Neuronal stem cell (in vitro differentiated cells): ENCODE data around the gene CRADD.

Experiments
- DNase-seq: peaks from one replicate; pipeline ENCODE4 v3.0.0-alpha.2; 2013; ENCODE audit warnings: low spot score
- H2AFZ ChIP-seq: one replicate; pipeline ENCODE4 v1.6.1; 2013; ENCODE audit warnings: mild to moderate bottlenecking, low read length, inconsistent platforms
- H2AK5ac ChIP-seq: 2 replicates; pipeline ENCODE4 v1.6.1; 2013; ENCODE audit warnings: low read depth, mild to moderate bottlenecking, inconsistent platforms, low read length, moderate library complexity, mixed read lengths
- H2BK120ac ChIP-seq: 2 replicates; pipeline ENCODE4 v1.6.1; 2013; ENCODE audit warnings: low read depth, mild to moderate bottlenecking, inconsistent platforms, low read length, moderate library complexity, mixed read lengths
- H2BK12ac ChIP-seq: one replicate; pipeline ENCODE4 v1.6.1; 2013; ENCODE audit warnings: low read length, inconsistent platforms
- H2BK15ac ChIP-seq: 2 replicates; pipeline ENCODE4 v1.6.1; 2013; ENCODE audit warnings: mild to moderate bottlenecking, low read length, inconsistent platforms, mixed read lengths
- H2BK5ac ChIP-seq: one replicate; pipeline ENCODE4 v1.6.1; 2013; ENCODE audit warnings: inconsistent platforms, mild to moderate bottlenecking, low read length, moderate library complexity
- H3K14ac ChIP-seq: one replicate; pipeline ENCODE4 v1.6.1; 2013; ENCODE audit warnings: low read length, inconsistent platforms
- H3K18ac ChIP-seq: 2 replicates; pipeline ENCODE4 v1.6.1; 2013; ENCODE audit warnings: low read length, inconsistent platforms
- H3K23ac ChIP-seq: 2 replicates; pipeline ENCODE4 v1.6.1; 2013; ENCODE audit warnings: low read depth, mild to moderate bottlenecking, mixed read lengths, low read length, inconsistent platforms; ENCODE audit not compliant: poor library complexity
- H3K27ac ChIP-seq: replicated peaks from 3 replicates; pipeline ENCODE4 v1.5.1; 2013; ENCODE audit warnings: low read length, inconsistent platforms
- H3K27me3 ChIP-seq, 3 experiments: 2 replicates each; pipeline ENCODE4 v1.6.1; 2013; ENCODE audit warnings: low read length in 3 of 3, mild to moderate bottlenecking in 2 of 3, inconsistent platforms in 1 of 3, low read depth in 1 of 3, mixed read lengths in 1 of 3, moderate library complexity in 1 of 3; ENCODE audit not compliant: control insufficient read depth in 3 of 3, insufficient read depth in 3 of 3
- H3K36me3 ChIP-seq, 2 donors: replicated peaks in 1 of 2; 2 replicates each; pipeline ENCODE4 v1.6.1; 2013; ENCODE audit warnings: low read length in 2 of 2; ENCODE audit not compliant: control insufficient read depth in 2 of 2, insufficient read depth in 2 of 2
- H3K4ac ChIP-seq: 2 replicates; pipeline ENCODE4 v1.6.1; 2013; ENCODE audit warnings: inconsistent platforms, mild to moderate bottlenecking, low read length, moderate library complexity
- H3K4me1 ChIP-seq, 2 donors: 1 replicate in 1 of 2; 2 replicates in 1 of 2; pipeline ENCODE4 v1.6.1; 2013; ENCODE audit warnings: low read length in 2 of 2, low read depth in 1 of 2; ENCODE audit not compliant: control insufficient read depth in 2 of 2, insufficient read depth in 1 of 2
- H3K4me2 ChIP-seq: one replicate; pipeline ENCODE4 v1.6.1; 2013; ENCODE audit warnings: mild to moderate bottlenecking, low read length, inconsistent platforms; ENCODE audit not compliant: insufficient read depth, poor library complexity, severe bottlenecking
- H3K4me3 ChIP-seq, 2 donors: 2 replicates each; pipeline ENCODE4 v1.5.1; 2013; ENCODE audit warnings: low read length in 2 of 2, mild to moderate bottlenecking in 2 of 2, inconsistent platforms in 1 of 2, moderate library complexity in 1 of 2
- H3K79me1 ChIP-seq: one replicate; pipeline ENCODE4 v1.6.1; 2013; ENCODE audit warnings: low read depth, mild to moderate bottlenecking, inconsistent platforms, low read length, moderate library complexity
- H3K9ac ChIP-seq: one replicate; pipeline ENCODE4 v1.6.1; 2013; ENCODE audit warnings: mild to moderate bottlenecking, low read depth, low read length, inconsistent platforms; ENCODE audit not compliant: poor library complexity
- H3K9me3 ChIP-seq, 2 donors: replicated peaks in 1 of 2; 2 replicates each; pipeline versions ENCODE3 to v1.6.1; 2013; ENCODE audit warnings: low read length in 2 of 2, mild to moderate bottlenecking in 2 of 2, inconsistent platforms in 1 of 2, low read depth in 1 of 2, mixed read lengths in 1 of 2, moderate library complexity in 1 of 2; ENCODE audit not compliant: control insufficient read depth in 2 of 2, insufficient read depth in 1 of 2
- H4K8ac ChIP-seq: one replicate; pipeline ENCODE4 v1.6.1; 2013; ENCODE audit warnings: low read depth, mild to moderate bottlenecking, inconsistent platforms, low read length, moderate library complexity
- H4K91ac ChIP-seq: one replicate; pipeline ENCODE4 v1.6.1; 2013; ENCODE audit warnings: low read length, low read depth, mild to moderate bottlenecking, inconsistent platforms; ENCODE audit not compliant: poor library complexity
- WGBS, 2 donors: extraction: QIAGEN DNeasy Blood & Tissue Kit; methylation state at CpG; one replicate each; pipeline ENCODE4 v1.1.7; 2013; ENCODE audit warnings: missing lambda C conversion rate in 2 of 2, mixed read lengths in 1 of 2; ENCODE audit not compliant: insufficient read length in 2 of 2, insufficient replicate concordance in 1 of 2; ENCODE audit errors: extremely low coverage in 2 of 2; 5-methylcytosine and 5-hydroxymethylcytosine counted together

Gene CRADD

GRCh38 chr12:93698307-93699092 is 21.3 kb downstream of the CRADD start:
- Histone ChIP-seq H3K4me1 (peaks cover 2 to 4% of the 10 kb centered on the region in 2 donors), H3K18ac (no peak overlapping the region), H3K36me3 (no peaks in the 10 kb centered on the region), H2BK15ac (no peak overlapping the region), H3K27ac (no peak overlapping the region), H2BK12ac (no peak overlapping the region), H4K91ac (no peak overlapping the region), H3K14ac (no peak overlapping the region), H2AK5ac (no peak overlapping the region), H3K4me2 (no peak overlapping the region), H4K8ac (no peak overlapping the region), H3K23ac (no peak overlapping the region), H3K9ac (no peak overlapping the region), H3K79me1 (no peaks in the 10 kb centered on the region), H3K4ac (no peak overlapping the region), H2AFZ (no peak overlapping the region), H3K4me3 (no peak overlapping the region), H3K27me3 (no peaks in the 10 kb centered on the region), H2BK5ac (no peak overlapping the region), H3K9me3 (no peaks in the 10 kb centered on the region), H2BK120ac (no peak overlapping the region)
- DNase-seq, result no peak
- WGBS, 2 donors, result no CpG with 5 or more reads among the region's 3 CpGs

- Histone ChIP-seq H2BK12ac (no peak overlapping the region), H3K36me3 (no peaks in the 10 kb centered on the region), H3K4ac (no peak overlapping the region), H3K23ac (no peak overlapping the region), H3K9ac (no peak overlapping the region), H4K8ac (no peak overlapping the region), H2BK15ac (no peak overlapping the region), H3K27me3 (no peaks in the 10 kb centered on the region), H2AFZ (no peak overlapping the region), H3K79me1 (no peaks in the 10 kb centered on the region), H3K18ac (no peak overlapping the region), H2BK5ac (no peak overlapping the region), H3K27ac (no peak overlapping the region), H3K4me3 (no peak overlapping the region), H2AK5ac (no peak overlapping the region), H3K9me3 (no peaks in the 10 kb centered on the region), H3K4me1 (peaks cover 2 to 4% of the 10 kb centered on the region in 2 donors), H2BK120ac (no peak overlapping the region), H3K14ac (no peak overlapping the region), H4K91ac (no peak overlapping the region), H3K4me2 (no peak overlapping the region)
- WGBS, 2 donors, result no CpG with 5 or more reads among the region's 9 CpGs
- no peak for DNase-seq
Observed at GRCh38 chr12:93699271-93700145, 22.3 kb downstream of the CRADD start.

GRCh38 chr12:93702707-93703315 is 25.6 kb downstream of the CRADD start:
- Histone ChIP-seq H3K23ac (no peak overlapping the region), H2AK5ac (no peak overlapping the region), H2BK120ac (no peak overlapping the region), H3K14ac (no peak overlapping the region), H3K9me3 (no peaks in the 10 kb centered on the region), H3K79me1 (no peaks in the 10 kb centered on the region), H3K4me2 (no peak overlapping the region), H2BK12ac (no peak overlapping the region), H3K27ac (no peak overlapping the region), H3K4me1 (peaks cover 2% of the 10 kb centered on the region in 2 donors), H3K27me3 (no peaks in the 10 kb centered on the region), H3K18ac (no peak overlapping the region), H4K91ac (no peak overlapping the region), H3K9ac (no peak overlapping the region), H2BK15ac (no peak overlapping the region), H2AFZ (no peak overlapping the region), H3K4me3 (no peak overlapping the region), H3K36me3 (no peaks in the 10 kb centered on the region), H4K8ac (no peak overlapping the region), H2BK5ac (no peak overlapping the region), H3K4ac (no peak overlapping the region)
- WGBS, 2 donors, result no CpG with 5 or more reads among the region's 3 CpGs
- no peak for DNase-seq

- Histone ChIP-seq H2BK5ac (no peak overlapping the region), H3K79me1 (no peaks in the 10 kb centered on the region), H3K9me3 (no peaks in the 10 kb centered on the region), H3K4me1 (peaks cover 2% of the 10 kb centered on the region in 2 donors), H3K9ac (no peak overlapping the region), H3K4me2 (no peak overlapping the region), H3K23ac (no peak overlapping the region), H3K4ac (no peak overlapping the region), H3K18ac (no peak overlapping the region), H3K27me3 (no peaks in the 10 kb centered on the region), H3K14ac (no peak overlapping the region), H3K4me3 (no peak overlapping the region), H3K36me3 (no peaks in the 10 kb centered on the region), H2BK12ac (no peak overlapping the region), H2BK120ac (no peak overlapping the region), H4K91ac (no peak overlapping the region), H2BK15ac (no peak overlapping the region), H3K27ac (no peak overlapping the region), H2AFZ (no peak overlapping the region), H4K8ac (no peak overlapping the region), H2AK5ac (no peak overlapping the region)
- no peak for DNase-seq
Observed at GRCh38 chr12:93704122-93704521, 26.9 kb downstream of the CRADD start.
